Upper lobe of left lung (tissue), 6 donors: ENCODE data around the gene CIITA. TPM values are rescaled to one million over a fixed set of nuclear protein-coding genes. Genes with fewer than 3 reads are reported as not detected.

Source experiments
- ATAC-seq, 2 donors: fragments of 200-7000 bp; cut with Tn5 transposase; one replicate each; pipeline ENCODE4 v1.9.1; 2022; ENCODE audit warnings: mild to moderate bottlenecking in 2 of 2, moderate library complexity in 2 of 2; ENCODE audit not compliant: low FRiP score in 2 of 2
- DNase-seq, 2 donors: peaks; one replicate each; pipeline ENCODE4 v3.0.0-alpha.2; 2019 to 2020
- H3K27ac ChIP-seq, 4 donors: fragments of 200-600 bp; sonication (generic); one replicate each; pipeline ENCODE4 v1.5.1; 2016 to 2019
- H3K27me3 ChIP-seq, 4 donors: fragments of 200-600 bp; sonication (generic); one replicate each; pipeline ENCODE4 v1.5.1; 2017 to 2019
- H3K36me3 ChIP-seq, 4 donors: fragments of 200-600 bp; sonication (generic); one replicate each; pipeline ENCODE4 v1.5.1; 2016 to 2019
- H3K4me1 ChIP-seq, 4 donors: fragments of 200-600 bp; sonication (generic); one replicate each; pipeline ENCODE4 v1.5.1; 2018 to 2019
- H3K4me3 ChIP-seq, 4 donors: fragments of 200-600 bp; sonication (generic); one replicate each; pipeline ENCODE4 v1.5.1; 2017 to 2019; ENCODE audit warnings: mild to moderate bottlenecking in 2 of 4, moderate library complexity in 1 of 4
- H3K9me3 ChIP-seq, 4 donors: fragments of 200-600 bp; sonication (generic); one replicate each; pipeline ENCODE4 v1.5.1; 2018 to 2019
- EP300 ChIP-seq, 4 donors: sonication (generic); formaldehyde crosslinking; IDR thresholded peaks; one replicate each; pipeline ENCODE4 v1.5.1; 2017; ENCODE audit warnings: antibody characterized with exemption in 4 of 4, control low read depth in 2 of 4
- POLR2A ChIP-seq, 4 donors: fragments of 450-650 bp; IDR thresholded peaks; one replicate each; pipeline ENCODE4 v1.5.1; 2016 to 2017; ENCODE audit warnings: antibody characterized with exemption in 4 of 4, mild to moderate bottlenecking in 2 of 4
- POLR2AphosphoS5 ChIP-seq, 2 donors: sonication (generic); formaldehyde crosslinking; IDR thresholded peaks; one replicate each; pipeline ENCODE4 v1.5.1; 2017; ENCODE audit warnings: antibody characterized with exemption in 2 of 2
- WGBS, 2 donors: methylation state at CpG; one replicate each; pipeline ENCODE4 v1.1.5; 2017 to 2018; 5-methylcytosine and 5-hydroxymethylcytosine counted together
- total RNA-seq, 6 donors: library from RNA; depleted of rRNA in 4 of 6; stranded (reverse); fragments of >200 nt in 4 of 6; gene quantifications; one replicate each; pipeline versions ENCODE4 v1.1.0 to v1.2.1, GENCODE V29; 2016 to 2021
- TF ChIP-seq, protein P1 (sequence below), 6 experiments: fragments of 450-650 bp in 4 of 6; fragments of 200-600 bp in 2 of 6; sonication (generic) in 2 of 6; IDR thresholded peaks; one replicate each; pipeline ENCODE4 v1.5.1; 2016 to 2019; ENCODE audit warnings: antibody characterized with exemption in 6 of 6
- donor health status: DM: no; HTN: no; CAD: no; lungs with moderate emphysema.
- donor health status: DM: no; HTN: yes; CAD: no; lungs with severe emphysema.

The CIITA gene
- total RNA-seq, 6 donors from 2014 or later = 27.2 to 145 (median 83.2) TPM

DNA sequence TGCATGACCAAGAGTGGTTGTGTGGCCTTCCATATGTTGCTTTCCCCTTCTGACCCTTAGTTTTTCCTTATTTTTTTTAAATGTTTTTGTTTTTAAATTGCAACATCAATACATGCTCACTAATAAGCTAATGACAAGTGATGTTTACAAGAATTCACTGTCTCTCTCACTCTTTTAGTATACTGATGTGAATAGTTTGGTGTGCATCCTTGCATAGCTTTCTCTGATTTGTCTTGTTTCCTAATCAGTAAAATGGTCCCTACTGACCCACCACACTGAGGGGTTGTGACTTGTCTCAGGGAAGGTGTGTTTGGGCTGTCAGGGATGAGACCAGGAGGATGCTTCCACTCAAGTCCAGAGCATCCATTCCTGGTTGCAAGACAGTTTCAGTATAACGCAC lies 26.0 kb downstream of the CIITA start:
- Histone ChIP-seq H3K4me3 (no peak overlapping the region), H3K36me3 (peaks cover 12 to 97% (median 69%) of the 10 kb centered on the region in 4 donors), H3K4me1 (peaks cover 4 to 12% (median 9%) of the 10 kb centered on the region in 4 donors), H3K9me3 (no peaks in the 10 kb centered on the region), H3K27ac (no peak overlapping the region), H3K27me3 (no peaks in the 10 kb centered on the region)
- WGBS, 2 donors = 85 to 100% methylated on average over 1 of the region's 1 CpG
- ATAC-seq (no peak), DNase-seq (no peak)
- no peak for TF ChIP-seq POLR2AphosphoS5 (IDR thresholded peaks at IDR 0.05)
- no peak for TF ChIP-seq POLR2A (IDR thresholded peaks at IDR 0.05)
- no peak for TF ChIP-seq EP300 (IDR thresholded peaks at IDR 0.05)

DNA sequence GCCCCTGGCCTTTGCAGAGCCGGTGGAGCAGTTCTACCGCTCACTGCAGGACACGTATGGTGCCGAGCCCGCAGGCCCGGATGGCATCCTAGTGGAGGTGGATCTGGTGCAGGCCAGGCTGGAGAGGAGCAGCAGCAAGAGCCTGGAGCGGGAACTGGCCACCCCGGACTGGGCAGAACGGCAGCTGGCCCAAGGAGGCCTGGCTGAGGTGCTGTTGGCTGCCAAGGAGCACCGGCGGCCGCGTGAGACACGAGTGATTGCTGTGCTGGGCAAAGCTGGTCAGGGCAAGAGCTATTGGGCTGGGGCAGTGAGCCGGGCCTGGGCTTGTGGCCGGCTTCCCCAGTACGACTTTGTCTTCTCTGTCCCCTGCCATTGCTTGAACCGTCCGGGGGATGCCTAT lies 29.5 kb downstream of the CIITA start:
- peak in 1 of 2 donors; percentile 82 for DNase-seq
- ATAC-seq = peak; percentile 10 to 21
- Histone ChIP-seq H3K4me3 (no peak overlapping the region), H3K27ac (peak overlapping the region in 1 of 4 donors; percentile 22), H3K4me1 (peaks cover 4 to 12% (median 9%) of the 10 kb centered on the region in 4 donors), H3K36me3 (peaks cover 17 to 94% (median 62%) of the 10 kb centered on the region in 4 donors), H3K9me3 (no peaks in the 10 kb centered on the region), H3K27me3 (no peaks in the 10 kb centered on the region)
- TF ChIP-seq EP300 (IDR thresholded peaks at IDR 0.05) = no peak
- TF ChIP-seq, protein P1, sequence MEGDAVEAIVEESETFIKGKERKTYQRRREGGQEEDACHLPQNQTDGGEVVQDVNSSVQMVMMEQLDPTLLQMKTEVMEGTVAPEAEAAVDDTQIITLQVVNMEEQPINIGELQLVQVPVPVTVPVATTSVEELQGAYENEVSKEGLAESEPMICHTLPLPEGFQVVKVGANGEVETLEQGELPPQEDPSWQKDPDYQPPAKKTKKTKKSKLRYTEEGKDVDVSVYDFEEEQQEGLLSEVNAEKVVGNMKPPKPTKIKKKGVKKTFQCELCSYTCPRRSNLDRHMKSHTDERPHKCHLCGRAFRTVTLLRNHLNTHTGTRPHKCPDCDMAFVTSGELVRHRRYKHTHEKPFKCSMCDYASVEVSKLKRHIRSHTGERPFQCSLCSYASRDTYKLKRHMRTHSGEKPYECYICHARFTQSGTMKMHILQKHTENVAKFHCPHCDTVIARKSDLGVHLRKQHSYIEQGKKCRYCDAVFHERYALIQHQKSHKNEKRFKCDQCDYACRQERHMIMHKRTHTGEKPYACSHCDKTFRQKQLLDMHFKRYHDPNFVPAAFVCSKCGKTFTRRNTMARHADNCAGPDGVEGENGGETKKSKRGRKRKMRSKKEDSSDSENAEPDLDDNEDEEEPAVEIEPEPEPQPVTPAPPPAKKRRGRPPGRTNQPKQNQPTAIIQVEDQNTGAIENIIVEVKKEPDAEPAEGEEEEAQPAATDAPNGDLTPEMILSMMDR (IDR thresholded peaks at IDR 0.05) = no peak
- TF ChIP-seq POLR2AphosphoS5 (IDR thresholded peaks at IDR 0.05) = no peak
- TF ChIP-seq POLR2A (IDR thresholded peaks at IDR 0.05) = no peak
- WGBS, 2 donors = 90 to 92% methylated on average over 7 to 19 of the region's 19 CpGs

DNA sequence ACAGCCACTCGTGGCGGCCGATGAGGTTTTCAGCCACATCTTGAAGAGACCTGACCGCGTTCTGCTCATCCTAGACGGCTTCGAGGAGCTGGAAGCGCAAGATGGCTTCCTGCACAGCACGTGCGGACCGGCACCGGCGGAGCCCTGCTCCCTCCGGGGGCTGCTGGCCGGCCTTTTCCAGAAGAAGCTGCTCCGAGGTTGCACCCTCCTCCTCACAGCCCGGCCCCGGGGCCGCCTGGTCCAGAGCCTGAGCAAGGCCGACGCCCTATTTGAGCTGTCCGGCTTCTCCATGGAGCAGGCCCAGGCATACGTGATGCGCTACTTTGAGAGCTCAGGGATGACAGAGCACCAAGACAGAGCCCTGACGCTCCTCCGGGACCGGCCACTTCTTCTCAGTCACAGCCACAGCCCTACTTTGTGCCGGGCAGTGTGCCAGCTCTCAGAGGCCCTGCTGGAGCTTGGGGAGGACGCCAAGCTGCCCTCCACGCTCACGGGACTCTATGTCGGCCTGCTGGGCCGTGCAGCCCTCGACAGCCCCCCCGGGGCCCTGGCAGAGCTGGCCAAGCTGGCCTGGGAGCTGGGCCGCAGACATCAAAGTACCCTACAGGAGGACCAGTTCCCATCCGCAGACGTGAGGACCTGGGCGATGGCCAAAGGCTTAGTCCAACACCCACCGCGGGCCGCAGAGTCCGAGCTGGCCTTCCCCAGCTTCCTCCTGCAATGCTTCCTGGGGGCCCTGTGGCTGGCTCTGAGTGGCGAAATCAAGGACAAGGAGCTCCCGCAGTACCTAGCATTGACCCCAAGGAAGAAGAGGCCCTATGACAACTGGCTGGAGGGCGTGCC lies 30.1 kb downstream of the CIITA start:
- Histone ChIP-seq H3K27ac (peak overlapping the region in 3 of 4 donors; percentile 3 to 52 (median 30)), H3K36me3 (peaks cover 17 to 92% (median 55%) of the 10 kb centered on the region in 4 donors), H3K4me1 (peaks cover 4 to 12% (median 9%) of the 10 kb centered on the region in 4 donors), H3K9me3 (no peaks in the 10 kb centered on the region), H3K4me3 (no peak overlapping the region), H3K27me3 (no peaks in the 10 kb centered on the region)
- DNase-seq (peak; percentile 67 to 84), ATAC-seq (peak; percentile 43 to 54)
- 82% methylated on average over 41 of the region's 46 CpGs; no CpG with 5 or more reads in 1 of the 2 donors for WGBS, 2 donors
- TF ChIP-seq POLR2A (IDR thresholded peaks at IDR 0.05) (no peak), POLR2AphosphoS5 (IDR thresholded peaks at IDR 0.05) (no peak), EP300 (IDR thresholded peaks at IDR 0.05) (no peak)
- TF ChIP-seq, protein P1 (IDR thresholded peaks at IDR 0.05) = no peak

DNA sequence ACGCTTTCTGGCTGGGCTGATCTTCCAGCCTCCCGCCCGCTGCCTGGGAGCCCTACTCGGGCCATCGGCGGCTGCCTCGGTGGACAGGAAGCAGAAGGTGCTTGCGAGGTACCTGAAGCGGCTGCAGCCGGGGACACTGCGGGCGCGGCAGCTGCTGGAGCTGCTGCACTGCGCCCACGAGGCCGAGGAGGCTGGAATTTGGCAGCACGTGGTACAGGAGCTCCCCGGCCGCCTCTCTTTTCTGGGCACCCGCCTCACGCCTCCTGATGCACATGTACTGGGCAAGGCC lies 30.7 kb downstream of the CIITA start:
- 94% methylated on average over 11 of the region's 21 CpGs; no CpG with 5 or more reads in 1 of the 2 donors for WGBS, 2 donors
- DNase-seq = peak in 1 of 2 donors; percentile 81
- Histone ChIP-seq H3K27me3 (no peaks in the 10 kb centered on the region), H3K36me3 (peaks cover 12 to 87% (median 49%) of the 10 kb centered on the region in 4 donors), H3K4me1 (peaks cover 4 to 12% (median 9%) of the 10 kb centered on the region in 4 donors), H3K9me3 (no peaks in the 10 kb centered on the region), H3K4me3 (no peak overlapping the region), H3K27ac (peak overlapping the region in 2 of 4 donors; percentile 30 to 52)
- peak in 1 of 2 donors; percentile 2 for ATAC-seq
- TF ChIP-seq POLR2AphosphoS5 (IDR thresholded peaks at IDR 0.05) (no peak), POLR2A (IDR thresholded peaks at IDR 0.05) (no peak), EP300 (IDR thresholded peaks at IDR 0.05) (no peak)
- TF ChIP-seq, protein P1 (IDR thresholded peaks at IDR 0.05) = no peak

DNA sequence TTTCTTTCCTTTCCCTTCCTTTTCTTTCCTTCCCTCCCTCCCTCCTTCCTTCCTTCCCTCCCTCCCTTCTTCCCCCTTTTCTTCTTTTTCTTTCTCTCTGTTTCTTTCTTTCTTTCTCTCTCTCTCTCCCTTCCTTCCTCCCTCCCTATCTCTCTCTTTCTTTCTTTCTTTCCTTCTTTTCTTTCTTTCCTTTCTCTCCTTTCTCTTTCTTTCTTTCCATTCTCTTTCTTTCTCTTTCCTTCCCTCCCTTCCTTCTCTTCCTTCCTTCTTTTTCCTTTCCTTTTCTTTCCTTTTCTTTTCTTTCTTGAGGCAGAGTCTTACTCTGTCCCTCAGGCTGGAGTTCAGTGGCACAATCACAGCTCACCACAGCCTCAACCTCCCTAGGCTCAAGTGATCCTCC lies 34.3 kb downstream of the CIITA start:
- H3K4me3 ChIP-seq = no peak overlapping the region
- no peak for TF ChIP-seq EP300 (IDR thresholded peaks at IDR 0.05)
- no peak for TF ChIP-seq POLR2A (IDR thresholded peaks at IDR 0.05)
- TF ChIP-seq POLR2AphosphoS5 (IDR thresholded peaks at IDR 0.05) = no peak
- TF ChIP-seq, protein P1 (IDR thresholded peaks at IDR 0.05) = no peak
- H3K27me3 ChIP-seq = no peaks in the 10 kb centered on the region
- no peaks in the 10 kb centered on the region for H3K9me3 ChIP-seq
- H3K36me3 ChIP-seq = peaks cover 5 to 55% (median 36%) of the 10 kb centered on the region in 4 donors
- ATAC-seq (no peak), DNase-seq (no peak)
- H3K27ac ChIP-seq = no peak overlapping the region
- peaks cover 4 to 12% (median 9%) of the 10 kb centered on the region in 4 donors for H3K4me1 ChIP-seq
